Uterus (tissue), 4 donors: Measurements from ENCODE around the gene SEL1L3. TPM values are rescaled to one million over a fixed set of nuclear protein-coding genes. Genes with fewer than 3 reads are reported as not detected.

ENCODE experiments used
- DNase-seq, 2 donors: peaks; one replicate each; pipeline ENCODE4 v3.0.0-alpha.2; 2019 to 2020
- H3K27ac ChIP-seq, 2 donors: fragments of 200-600 bp; sonication (generic); 1 replicate in 1 of 2; 2 replicates in 1 of 2; pipeline ENCODE4 v1.5.1; 2016 to 2018
- H3K27me3 ChIP-seq, 2 donors: fragments of 200-600 bp; sonication (generic); one replicate each; pipeline ENCODE4 v1.5.1; 2018 to 2019; ENCODE audit warnings: control low read depth in 1 of 2
- H3K36me3 ChIP-seq, 2 donors: fragments of 200-600 bp; sonication (generic); one replicate each; pipeline ENCODE4 v1.5.1; 2019; ENCODE audit warnings: control low read depth in 1 of 2
- H3K4me1 ChIP-seq, 2 donors: fragments of 200-600 bp; sonication (generic); one replicate each; pipeline ENCODE4 v1.5.1; 2018 to 2019; ENCODE audit warnings: control low read depth in 1 of 2
- H3K4me3 ChIP-seq, 2 donors: fragments of 200-600 bp; sonication (generic); 1 replicate in 1 of 2; 2 replicates in 1 of 2; pipeline ENCODE4 v1.5.1; 2018 to 2019; ENCODE audit warnings: mild to moderate bottlenecking in 1 of 2
- H3K9me3 ChIP-seq, 2 donors: fragments of 200-600 bp; sonication (generic); one replicate each; pipeline ENCODE4 v1.5.1; 2019; ENCODE audit warnings: control low read depth in 1 of 2
- CTCF ChIP-seq, 4 experiments: fragments of 200-600 bp in 2 of 4; fragments of 450-650 bp in 2 of 4; sonication (generic) in 2 of 4; IDR thresholded peaks; one replicate each; pipeline ENCODE4 v1.5.1; 2016 to 2019; ENCODE audit warnings: antibody characterized with exemption in 4 of 4, mild to moderate bottlenecking in 2 of 4, moderate library complexity in 1 of 4
- POLR2A ChIP-seq, 2 donors: fragments of 450-650 bp; IDR thresholded peaks; one replicate each; pipeline ENCODE4 v1.6.1; 2016; ENCODE audit warnings: antibody characterized with exemption in 2 of 2, mild to moderate bottlenecking in 1 of 2, moderate library complexity in 1 of 2
- intact Hi-C: fragments of 100-400 bp; cut with DNase I; formaldehyde crosslinking; loops from one replicate; pipeline ENCODE4 v1.15.1; 2023; ENCODE audit warnings: low total_unique reads
- total RNA-seq, 4 donors: library from RNA; depleted of rRNA in 3 of 4; stranded (reverse); fragments of >200 nt in 3 of 4; gene quantifications; one replicate each; pipeline versions ENCODE4 v1.1.0 to v1.2.4, GENCODE V29; 2014 to 2023
- donor health status: DM: yes; HTN: yes; CAD: no.

Gene SEL1L3
- total RNA-seq, 4 donors from 2014 or later: 4.1 to 46.1 (median 21.2) TPM

GRCh38 chr4:25814301-25815136 lies 48.3 kb downstream of the SEL1L3 start:
- Histone ChIP-seq H3K9me3 (no peaks in the 10 kb centered on the region), H3K36me3 (no peaks in the 10 kb centered on the region), H3K4me3 (no peak overlapping the region), H3K4me1 (no peaks in the 10 kb centered on the region), H3K27me3 (no peaks in the 10 kb centered on the region), H3K27ac (no peak overlapping the region)
- no peak for DNase-seq
- TF ChIP-seq CTCF (IDR thresholded peaks at IDR 0.05) (no peak), POLR2A (IDR thresholded peaks at IDR 0.05) (no peak)
- intact Hi-C loops: no loop called here

- TF ChIP-seq CTCF (IDR thresholded peaks at IDR 0.05) (no peak), POLR2A (IDR thresholded peaks at IDR 0.05) (no peak)
- Histone ChIP-seq H3K4me1 (no peaks in the 10 kb centered on the region), H3K4me3 (no peak overlapping the region), H3K9me3 (no peaks in the 10 kb centered on the region), H3K27me3 (no peaks in the 10 kb centered on the region), H3K36me3 (no peaks in the 10 kb centered on the region), H3K27ac (no peak overlapping the region)
- no peak for DNase-seq
- intact Hi-C loops: no loop called here
Observed at GRCh38 chr4:25813448-25814106, 49.2 kb downstream of the SEL1L3 start.

GRCh38 chr4:25811841-25812240 lies 50.9 kb downstream of the SEL1L3 start:
- TF ChIP-seq POLR2A (IDR thresholded peaks at IDR 0.05) (no peak), CTCF (IDR thresholded peaks at IDR 0.05) (no peak)
- no peaks in the 10 kb centered on the region for H3K4me1 ChIP-seq
- no peaks in the 10 kb centered on the region for H3K27me3 ChIP-seq
- DNase-seq: no peak
- no peak overlapping the region for H3K27ac ChIP-seq
- intact Hi-C loops: no loop called here
- no peaks in the 10 kb centered on the region for H3K36me3 ChIP-seq
- no peaks in the 10 kb centered on the region for H3K9me3 ChIP-seq
- no peak overlapping the region for H3K4me3 ChIP-seq

GRCh38 chr4:25811374-25811690 lies 51.5 kb downstream of the SEL1L3 start:
- DNase-seq: no peak
- Histone ChIP-seq H3K4me3 (no peak overlapping the region), H3K9me3 (no peaks in the 10 kb centered on the region), H3K4me1 (no peaks in the 10 kb centered on the region), H3K27me3 (no peaks in the 10 kb centered on the region), H3K36me3 (no peaks in the 10 kb centered on the region), H3K27ac (no peak overlapping the region)
- intact Hi-C loops: no loop called here
- no peak for TF ChIP-seq CTCF (IDR thresholded peaks at IDR 0.05)
- TF ChIP-seq POLR2A (IDR thresholded peaks at IDR 0.05): no peak
